Body of pancreas (tissue), 4 donors: ENCODE results near the gene PMAIP1.

Experiments
- CTCF ChIP-seq, 7 experiments: fragments of 450-650 bp in 4 of 7; fragments of 200-600 bp in 3 of 7; sonication (generic) in 3 of 7; IDR thresholded peaks; one replicate each; pipeline ENCODE4 v1.5.1; 2016 to 2019; ENCODE audit warnings: antibody characterized with exemption in 7 of 7
- POLR2A ChIP-seq, 3 donors: fragments of 450-650 bp; IDR thresholded peaks; one replicate each; pipeline ENCODE4 v1.6.1; 2016; ENCODE audit warnings: antibody characterized with exemption in 3 of 3, mild to moderate bottlenecking in 2 of 3

- no peak for TF ChIP-seq CTCF (IDR thresholded peaks at IDR 0.05)
- TF ChIP-seq POLR2A (IDR thresholded peaks at IDR 0.05) = no peak
Measured at GRCh38 chr18:59911600-59911999, 11.8 kb downstream of the PMAIP1 start.
